Measurements from ENCODE around the gene VAC14.

- TF ChIP-seq, protein P1, sequence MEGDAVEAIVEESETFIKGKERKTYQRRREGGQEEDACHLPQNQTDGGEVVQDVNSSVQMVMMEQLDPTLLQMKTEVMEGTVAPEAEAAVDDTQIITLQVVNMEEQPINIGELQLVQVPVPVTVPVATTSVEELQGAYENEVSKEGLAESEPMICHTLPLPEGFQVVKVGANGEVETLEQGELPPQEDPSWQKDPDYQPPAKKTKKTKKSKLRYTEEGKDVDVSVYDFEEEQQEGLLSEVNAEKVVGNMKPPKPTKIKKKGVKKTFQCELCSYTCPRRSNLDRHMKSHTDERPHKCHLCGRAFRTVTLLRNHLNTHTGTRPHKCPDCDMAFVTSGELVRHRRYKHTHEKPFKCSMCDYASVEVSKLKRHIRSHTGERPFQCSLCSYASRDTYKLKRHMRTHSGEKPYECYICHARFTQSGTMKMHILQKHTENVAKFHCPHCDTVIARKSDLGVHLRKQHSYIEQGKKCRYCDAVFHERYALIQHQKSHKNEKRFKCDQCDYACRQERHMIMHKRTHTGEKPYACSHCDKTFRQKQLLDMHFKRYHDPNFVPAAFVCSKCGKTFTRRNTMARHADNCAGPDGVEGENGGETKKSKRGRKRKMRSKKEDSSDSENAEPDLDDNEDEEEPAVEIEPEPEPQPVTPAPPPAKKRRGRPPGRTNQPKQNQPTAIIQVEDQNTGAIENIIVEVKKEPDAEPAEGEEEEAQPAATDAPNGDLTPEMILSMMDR (IDR thresholded peaks at IDR 0.05): no peak
- TF ChIP-seq POLR2A (IDR thresholded peaks at IDR 0.05; ENCODE audit: low read length) (no peak), ZC3H11A (IDR thresholded peaks at IDR 0.05) (no peak), EP300 (IDR thresholded peaks at IDR 0.05) (no peak), ZFP36 (IDR thresholded peaks at IDR 0.05; ENCODE audit: borderline replicate concordance, partially characterized antibody) (no peak), EHMT2 (IDR thresholded peaks at IDR 0.05; ENCODE audit: low read depth) (no peak)
- TF ChIP-seq, protein P2, sequence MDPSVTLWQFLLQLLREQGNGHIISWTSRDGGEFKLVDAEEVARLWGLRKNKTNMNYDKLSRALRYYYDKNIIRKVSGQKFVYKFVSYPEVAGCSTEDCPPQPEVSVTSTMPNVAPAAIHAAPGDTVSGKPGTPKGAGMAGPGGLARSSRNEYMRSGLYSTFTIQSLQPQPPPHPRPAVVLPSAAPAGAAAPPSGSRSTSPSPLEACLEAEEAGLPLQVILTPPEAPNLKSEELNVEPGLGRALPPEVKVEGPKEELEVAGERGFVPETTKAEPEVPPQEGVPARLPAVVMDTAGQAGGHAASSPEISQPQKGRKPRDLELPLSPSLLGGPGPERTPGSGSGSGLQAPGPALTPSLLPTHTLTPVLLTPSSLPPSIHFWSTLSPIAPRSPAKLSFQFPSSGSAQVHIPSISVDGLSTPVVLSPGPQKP (IDR thresholded peaks at IDR 0.05; ENCODE audit: low read depth, low read length): no peak
Observed at GRCh38 chr16:70696355-70696754, 104.6 kb downstream of the VAC14 start.

Measured in A549 (cell line).